Sigmoid colon (tissue), 7 donors: ENCODE measurements around the gene CYB5R3. TPM values are rescaled to one million over a fixed set of nuclear protein-coding genes. Genes with fewer than 3 reads are reported as not detected.
"Not testable (repeated sequence)": the region's sequence is repeated elsewhere in the genome, so short reads cannot be mapped to it uniquely, and the experiment has no call there.

Experiments used
- DNase-seq: peaks from one replicate; pipeline ENCODE4 v3.0.0-alpha.2; 2019
- H3K27ac ChIP-seq, 4 donors: fragments of 200-600 bp; sonication (generic); one replicate each; pipeline ENCODE4 v1.5.1; 2016 to 2019; ENCODE audit warnings: mild to moderate bottlenecking in 1 of 4
- H3K27me3 ChIP-seq, 3 donors: fragments of 200-600 bp; sonication (generic); one replicate each; pipeline ENCODE4 v1.5.1; 2019; ENCODE audit warnings: mild to moderate bottlenecking in 1 of 3
- H3K36me3 ChIP-seq, 4 donors: fragments of 200-600 bp; sonication (generic); one replicate each; pipeline ENCODE4 v1.5.1; 2016 to 2019
- H3K4me1 ChIP-seq, 4 donors: fragments of 200-600 bp; sonication (generic); one replicate each; pipeline ENCODE4 v1.5.1; 2017 to 2019
- H3K4me3 ChIP-seq, 4 donors: fragments of 200-600 bp; sonication (generic); one replicate each; pipeline ENCODE4 v1.5.1; 2017 to 2019; ENCODE audit warnings: mild to moderate bottlenecking in 2 of 4, moderate library complexity in 1 of 4
- H3K9me3 ChIP-seq, 4 donors: fragments of 200-600 bp in 3 of 4; sonication (generic) in 3 of 4; one replicate each; pipeline versions ENCODE4 v1.5.1 to v1.6.1; 2013 to 2019
- CTCF ChIP-seq, 4 experiments: fragments of 450-650 bp in 3 of 4; fragments of 200-600 bp in 1 of 4; IDR thresholded peaks; one replicate each; pipeline ENCODE4 v1.5.1; 2016 to 2019; ENCODE audit warnings: antibody characterized with exemption in 4 of 4, mild to moderate bottlenecking in 3 of 4, moderate library complexity in 2 of 4
- EP300 ChIP-seq, 4 donors: sonication (generic); formaldehyde crosslinking; IDR thresholded peaks; one replicate each; pipeline ENCODE4 v1.6.1; 2017; ENCODE audit warnings: antibody characterized with exemption in 4 of 4
- POLR2A ChIP-seq, 2 donors: fragments of 450-650 bp; IDR thresholded peaks; one replicate each; pipeline ENCODE4 v1.6.1; 2016; ENCODE audit warnings: antibody characterized with exemption in 2 of 2, mild to moderate bottlenecking in 2 of 2, moderate library complexity in 2 of 2
- POLR2AphosphoS5 ChIP-seq, 4 donors: sonication (generic); formaldehyde crosslinking; IDR thresholded peaks; one replicate each; pipeline ENCODE4 v1.6.1; 2017; ENCODE audit warnings: antibody characterized with exemption in 4 of 4
- WGBS, 2 donors: extraction: QIAGEN DNeasy Blood & Tissue Kit; methylation state at CpG; one replicate each; pipeline ENCODE4 v1.1.7; 2013; 5-methylcytosine and 5-hydroxymethylcytosine counted together
- intact Hi-C: fragments of 100-400 bp; cut with DNase I; formaldehyde crosslinking; loops from one replicate; pipeline ENCODE4 v1.15.1; 2023
- polyA plus RNA-seq, 3 donors: library from polyadenylated mRNA; stranded (reverse); fragments of 200-250 nt; gene quantifications; one replicate each; pipeline ENCODE4 v1.2.3, GENCODE V29; 2013
- total RNA-seq, 4 donors: library from RNA; depleted of rRNA; stranded (reverse); fragments of >200 nt; gene quantifications; one replicate each; pipeline ENCODE4 v1.1.0, GENCODE V29; 2016
- donor health status: healthy with polysubstance abuse.
- donor health status: Bipolar disorder and iron deficiency.
- donor health status: healthy.

CYB5R3 gene
- total and polyA plus RNA-seq, 7 donors = 44.9 to 158 (median 78.7) TPM

GRCh38 chr22:42610186-42610585 is 39.0 kb downstream of the CYB5R3 start:
- Histone ChIP-seq H3K4me1 (peaks cover 0 to 79% (median 72%) of the 10 kb centered on the region in 4 donors), H3K27ac (peak overlapping the region; percentile 37 to 63 (median 60)), H3K36me3 (peaks cover 0 to 11% (median 0%) of the 10 kb centered on the region in 4 donors), H3K9me3 (no peaks in the 10 kb centered on the region), H3K4me3 (no peak overlapping the region), H3K27me3 (no peaks in the 10 kb centered on the region)
- 52 to 60% methylated on average over 5 of the region's 5 CpGs for WGBS, 2 donors
- TF ChIP-seq POLR2A (IDR thresholded peaks at IDR 0.05) = no peak
- TF ChIP-seq EP300 (IDR thresholded peaks at IDR 0.05) = no peak
- TF ChIP-seq CTCF (IDR thresholded peaks at IDR 0.05) = no peak
- intact Hi-C loops = no loop called here
- DNase-seq = no peak

GRCh38 chr22:42608823-42609361 is 40.3 kb downstream of the CYB5R3 start:
- Histone ChIP-seq H3K27me3 (no peaks in the 10 kb centered on the region), H3K27ac (peak overlapping the region; percentile 37 to 63 (median 60)), H3K4me3 (no peak overlapping the region), H3K4me1 (peaks cover 0 to 87% (median 80%) of the 10 kb centered on the region in 4 donors), H3K36me3 (peaks cover 0 to 17% (median 0%) of the 10 kb centered on the region in 4 donors), H3K9me3 (no peaks in the 10 kb centered on the region)
- TF ChIP-seq EP300 (IDR thresholded peaks at IDR 0.05) (no peak), POLR2A (IDR thresholded peaks at IDR 0.05) (no peak), CTCF (IDR thresholded peaks at IDR 0.05) (no peak), POLR2AphosphoS5 (IDR thresholded peaks at IDR 0.05) (no peak)
- intact Hi-C loops = no loop called here
- WGBS, 2 donors = 80 to 83% methylated on average over 11 of the region's 11 CpGs
- DNase-seq = no peak

GRCh38 chr22:42608136-42608822 is 40.9 kb downstream of the CYB5R3 start:
- intact Hi-C loops = no loop called here
- DNase-seq = no peak
- Histone ChIP-seq H3K4me1 (peaks cover 0 to 88% (median 77%) of the 10 kb centered on the region in 4 donors), H3K36me3 (peaks cover 0 to 17% (median 0%) of the 10 kb centered on the region in 4 donors), H3K27me3 (no peaks in the 10 kb centered on the region), H3K4me3 (no peak overlapping the region), H3K9me3 (no peaks in the 10 kb centered on the region), H3K27ac (peak overlapping the region; percentile 37 to 63 (median 60))
- TF ChIP-seq CTCF (IDR thresholded peaks at IDR 0.05) (no peak), POLR2A (IDR thresholded peaks at IDR 0.05) (no peak), EP300 (IDR thresholded peaks at IDR 0.05) (no peak), POLR2AphosphoS5 (IDR thresholded peaks at IDR 0.05) (no peak)
- WGBS, 2 donors = 85 to 86% methylated on average over 11 of the region's 11 CpGs

GRCh38 chr22:42607641-42608040 is 41.6 kb downstream of the CYB5R3 start:
- DNase-seq, H3K27me3 ChIP-seq, H3K9me3 ChIP-seq, intact Hi-C loops, H3K4me3 ChIP-seq: not testable (repeated sequence)
- peak overlapping the region in 1 of 4 donors; percentile 63 for H3K27ac ChIP-seq
- peaks cover 2 to 23% (median 4%) of the 10 kb centered on the region in 4 donors for H3K36me3 ChIP-seq
- peaks cover 0 to 84% (median 70%) of the 10 kb centered on the region in 4 donors for H3K4me1 ChIP-seq
- 95 to 96% methylated on average over 31 of the region's 31 CpGs for WGBS, 2 donors

GRCh38 chr22:42604403-42604802 is 44.8 kb downstream of the CYB5R3 start:
- Histone ChIP-seq H3K9me3 (no peaks in the 10 kb centered on the region), H3K27ac (no peak overlapping the region), H3K27me3 (no peaks in the 10 kb centered on the region), H3K4me1 (peaks cover 0 to 51% (median 38%) of the 10 kb centered on the region in 4 donors), H3K36me3 (peaks cover 21 to 55% (median 34%) of the 10 kb centered on the region in 4 donors), H3K4me3 (no peak overlapping the region)
- TF ChIP-seq EP300 (IDR thresholded peaks at IDR 0.05) = no peak
- TF ChIP-seq CTCF (IDR thresholded peaks at IDR 0.05) = no peak
- no peak for TF ChIP-seq POLR2AphosphoS5 (IDR thresholded peaks at IDR 0.05)
- TF ChIP-seq POLR2A (IDR thresholded peaks at IDR 0.05) = no peak
- DNase-seq = no peak
- 51 to 71% methylated on average over 3 of the region's 3 CpGs for WGBS, 2 donors
- intact Hi-C loops = no loop called here
